GM21381 (cell line): ENCODE measurements around the gene PXT1.
A peak's percentile ranks its signal among the peaks of the same experiment; 100 is the strongest.
"Not testable (repeated sequence)": the region's sequence is repeated elsewhere in the genome, so short reads cannot be mapped to it uniquely, and the experiment has no call there.

Experiments used
- ATAC-seq: cut with Tn5 transposase; IDR thresholded peaks from one replicate; pipeline ENCODE4 v1.9.1; 2021; ENCODE audit warnings: mild to moderate bottlenecking, moderate library complexity; ENCODE audit not compliant: unreplicated experiment

PXT1 gene, protein sequence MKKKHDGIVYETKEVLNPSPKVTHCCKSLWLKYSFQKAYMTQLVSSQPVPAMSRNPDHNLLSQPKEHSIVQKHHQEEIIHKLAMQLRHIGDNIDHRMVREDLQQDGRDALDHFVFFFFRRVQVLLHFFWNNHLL

DNA sequence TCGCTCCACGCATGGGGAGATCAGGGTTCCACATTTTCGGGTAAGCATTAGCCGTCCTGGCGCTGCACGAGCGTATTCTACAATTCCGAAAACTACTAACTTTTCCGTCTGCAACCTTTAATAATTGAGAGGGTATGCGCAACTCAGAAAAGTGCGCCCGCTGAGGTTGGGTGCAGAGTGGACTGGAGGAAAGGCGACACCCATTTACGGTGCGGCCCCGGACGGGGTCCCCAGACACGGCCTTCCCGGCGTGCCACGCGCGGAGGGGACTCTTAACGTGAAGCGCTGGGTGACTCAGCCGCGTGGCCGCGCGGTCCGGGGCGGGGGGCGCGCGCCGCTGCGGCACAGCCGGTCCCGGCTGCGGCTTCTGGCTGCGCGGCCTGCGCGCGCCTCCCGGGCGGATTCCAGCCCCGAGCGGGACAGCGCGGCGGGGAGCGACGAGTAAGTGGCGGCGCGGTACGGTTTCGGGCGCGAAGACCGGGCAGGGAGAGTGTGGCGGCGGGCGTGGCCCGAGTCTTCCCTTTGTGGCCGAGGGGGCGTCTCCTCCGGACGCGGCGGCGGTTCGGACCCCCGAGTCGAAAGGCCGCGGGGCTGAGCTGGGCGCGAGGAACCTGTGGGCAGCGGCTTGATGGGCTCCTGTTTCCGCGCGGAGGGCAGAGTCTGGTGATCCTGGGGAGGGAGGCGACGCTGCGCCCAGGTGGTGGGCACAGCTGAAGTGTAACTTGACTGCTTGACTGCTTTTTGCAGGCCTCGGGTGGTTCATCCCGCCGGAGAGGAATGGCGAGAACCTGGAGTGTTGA lies at the start of gene PXT1, which contains the start of gene KCTD20:
PXT1 (minus strand) TSS at position 184 of the 800 bp plus-strand sequence. CDS start 16,772 bp downstream, outside the sequence.
KCTD20 (plus strand) TSS at position 330 of the 800 bp plus-strand sequence. CDS start 27,098 bp downstream, outside the sequence.
- ATAC-seq: peak; percentile 81

GRCh38 chr6:36492092-36492491 lies 49.4 kb upstream of the PXT1 start:
- no peak for ATAC-seq

- ATAC-seq: no peak
These were observed 48.8 kb upstream of the PXT1 start for GRCh38 chr6:36491378-36491965.

- ATAC-seq: no peak
These were observed 46.8 kb upstream of the PXT1 start for GRCh38 chr6:36489426-36489825.

DNA sequence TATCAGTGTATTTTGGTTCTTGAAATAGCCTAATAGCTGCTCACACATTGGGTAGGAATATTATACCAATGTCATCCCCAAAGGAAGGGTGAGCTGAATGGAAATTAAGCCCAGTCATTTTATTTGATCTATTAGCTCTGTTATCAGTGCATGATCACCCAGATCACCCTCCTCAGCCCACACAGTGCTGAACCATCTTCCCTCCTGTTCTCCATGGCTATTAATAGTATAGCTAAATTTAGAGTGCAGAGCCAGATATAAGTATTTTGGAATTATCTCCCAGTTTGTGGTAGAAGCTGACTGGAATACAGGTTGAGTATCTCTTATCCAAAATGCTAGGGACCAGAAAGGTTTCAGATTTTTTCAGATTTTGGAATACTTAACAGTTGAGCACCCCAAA lies 45.6 kb upstream of the PXT1 start:
- no peak for ATAC-seq

- no peak for ATAC-seq
These were observed 45.0 kb upstream of the PXT1 start for GRCh38 chr6:36487698-36488097.

DNA sequence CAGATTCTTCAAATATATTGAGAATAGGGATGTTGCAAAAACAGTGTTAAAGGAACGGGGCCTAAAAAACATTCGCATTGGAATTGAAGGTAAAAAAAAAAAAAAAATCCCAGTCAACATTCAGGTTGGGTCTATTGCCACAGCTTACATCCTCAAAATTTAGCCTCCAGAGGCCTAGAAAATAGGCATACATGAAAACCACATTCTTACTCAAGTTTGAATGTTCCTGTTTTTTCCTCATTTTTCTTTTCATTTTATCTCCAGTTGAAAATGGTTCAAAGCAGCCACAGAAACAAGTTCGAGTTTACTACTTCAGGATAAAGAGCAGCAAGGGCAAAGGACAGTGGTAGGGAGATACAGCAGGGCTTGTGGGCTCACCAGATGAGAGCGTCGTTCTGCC lies 42.1 kb upstream of the PXT1 start:
- no peak for ATAC-seq

DNA sequence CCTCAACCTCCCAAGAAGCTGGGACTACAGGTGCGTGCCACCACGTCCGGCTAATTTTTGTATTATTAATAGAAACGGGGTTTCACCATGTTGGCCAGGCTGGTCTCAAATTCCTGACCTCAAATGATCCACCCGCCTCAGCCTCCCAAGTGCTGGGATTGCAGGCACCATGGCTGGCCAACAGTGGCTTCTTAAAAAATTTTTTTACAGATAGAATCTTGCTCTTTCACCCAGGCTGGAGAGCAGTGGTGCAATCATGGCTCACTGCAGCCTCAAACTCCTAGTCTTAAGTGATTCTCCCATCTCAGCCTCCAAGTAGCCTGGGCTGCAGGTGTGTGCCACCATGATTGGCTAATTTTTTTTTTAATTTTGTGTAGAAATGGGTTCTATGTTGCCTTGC lies 40.7 kb upstream of the PXT1 start:
- ATAC-seq: not testable (repeated sequence)

- ATAC-seq: no peak
These were observed 36.6 kb upstream of the PXT1 start for GRCh38 chr6:36479256-36479655.

DNA sequence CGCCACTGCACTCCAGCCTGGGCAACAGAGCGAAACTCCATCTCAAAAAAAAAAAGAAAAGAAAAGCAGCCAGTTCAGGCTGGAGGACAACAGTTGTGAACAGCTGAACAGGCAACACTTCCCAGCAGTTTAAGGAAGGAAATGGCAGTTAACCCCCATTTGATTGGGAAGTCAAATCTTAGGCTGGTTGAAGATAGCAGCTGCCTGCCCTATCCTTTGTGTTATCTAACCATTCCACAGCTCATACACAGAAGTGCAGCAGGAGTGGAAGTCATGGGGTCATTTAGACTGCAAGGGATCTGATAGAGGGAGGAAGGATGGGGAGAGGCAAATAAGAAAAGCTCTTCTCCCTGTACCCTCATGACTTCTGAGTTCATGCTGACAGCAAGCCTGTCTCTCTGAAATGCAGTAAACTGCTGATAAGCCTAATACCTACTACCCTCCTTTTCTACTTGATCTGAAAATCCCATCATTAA lies 35.4 kb upstream of the PXT1 start:
- ATAC-seq: no peak

- ATAC-seq: no peak
These were observed 27.3 kb upstream of the PXT1 start for GRCh38 chr6:36469946-36470345.

DNA sequence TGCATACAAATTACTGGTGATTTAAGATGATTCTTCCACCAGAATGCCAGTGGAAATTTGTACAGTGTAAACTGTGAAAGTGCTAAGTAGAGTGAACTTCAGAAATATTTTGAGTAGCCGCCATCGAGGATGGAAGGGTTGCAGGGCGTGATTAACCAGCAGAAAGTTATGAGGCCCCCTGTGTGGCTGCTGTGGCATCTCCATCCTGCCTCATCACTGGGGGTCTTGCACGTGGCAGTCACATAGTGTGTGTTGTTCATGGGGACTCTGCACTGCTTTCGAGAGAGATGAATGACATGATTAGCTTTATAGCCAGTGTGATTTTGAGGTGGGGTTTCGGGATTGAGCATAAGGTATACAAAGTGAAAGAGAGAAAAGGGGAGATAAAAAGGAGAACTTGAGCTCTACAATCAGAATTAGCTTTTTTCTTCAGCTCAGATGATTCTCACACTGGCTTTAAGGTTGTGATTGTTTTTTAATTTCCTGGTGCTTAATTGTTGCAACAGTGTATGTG lies 26.6 kb upstream of the PXT1 start:
- no peak for ATAC-seq

- ATAC-seq: no peak
These were observed 25.0 kb upstream of the PXT1 start for GRCh38 chr6:36467625-36468024.

- ATAC-seq: no peak
These were observed 21.6 kb upstream of the PXT1 start for GRCh38 chr6:36464233-36464632.

- ATAC-seq: no peak
These were observed 21.0 kb upstream of the PXT1 start for GRCh38 chr6:36463676-36464075.

- no peak for ATAC-seq
These were observed 19.0 kb upstream of the PXT1 start for GRCh38 chr6:36461646-36462045.

- no peak for ATAC-seq
These were observed 18.3 kb upstream of the PXT1 start for GRCh38 chr6:36460916-36461315.

DNA sequence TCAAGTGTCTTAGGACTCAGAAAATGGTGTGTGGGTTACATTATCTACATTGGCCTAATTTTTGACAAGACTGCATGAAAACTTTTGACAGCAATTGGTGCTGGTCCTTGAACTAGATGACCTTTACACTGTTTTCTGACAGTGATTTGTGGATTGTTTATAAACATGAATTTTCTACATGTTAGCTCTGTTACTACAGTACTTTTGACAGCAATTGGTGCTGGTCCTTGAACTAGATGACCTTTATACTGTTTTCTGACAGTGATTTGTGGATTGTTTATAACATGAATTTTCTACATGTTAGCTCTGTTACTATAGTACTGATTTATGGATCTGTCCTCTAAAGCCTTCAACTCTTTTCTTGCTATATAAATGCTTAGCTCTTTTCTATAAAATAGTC lies 16.8 kb upstream of the PXT1 start:
- no peak for ATAC-seq

- no peak for ATAC-seq
These were observed 12.9 kb upstream of the PXT1 start for GRCh38 chr6:36455486-36456027.

- not testable (repeated sequence) for ATAC-seq
These were observed 10.2 kb upstream of the PXT1 start for GRCh38 chr6:36452897-36453296.

- ATAC-seq: not testable (repeated sequence)
These were observed 6.5 kb upstream of the PXT1 start for GRCh38 chr6:36449173-36449572.
